ENCODE results near the gene KLHL18. TPM values are rescaled to one million over a fixed set of nuclear protein-coding genes. Genes with fewer than 3 reads are reported as not detected.

The KLHL18 gene
- total RNA-seq, 3 donors from 2014 or later (not counting 1 experiment from before 2014, with no cell fraction given), result 37.3 to 47.9 (median 45.2) TPM

- H3K9me3 ChIP-seq (ENCODE audit: control insufficient read depth, insufficient read depth, low read length), result no peaks in the 10 kb centered on the region
- no peaks in the 10 kb centered on the region for H3K27me3 ChIP-seq (ENCODE audit: control insufficient read depth, insufficient read depth, low read length)
- peaks cover 67% of the 10 kb centered on the region for H3K36me3 ChIP-seq (ENCODE audit: control insufficient read depth, insufficient read depth, low read length)
- no peak for TF ChIP-seq CTCF (IDR thresholded peaks at IDR 0.05)
- ATAC-seq (no peak), DNase-seq (no peak)
- 83% methylated on average over 1 of the region's 2 CpGs for WGBS (ENCODE audit: insufficient coverage)
- no peaks in the 10 kb centered on the region for H3K27me3 Mint-ChIP-seq (ENCODE audit: low read depth in 2 of 2)
- intact Hi-C loops (cut with micrococcal nuclease), result no loop called here
- peaks cover 14% of the 10 kb centered on the region for H3K4me1 ChIP-seq (ENCODE audit: control insufficient read depth, insufficient read depth, low read length)
- H3K4me1 Mint-ChIP-seq, result peaks cover 19 to 24% of the 10 kb centered on the region in 2 donors
- H3K9me3 Mint-ChIP-seq, result no peaks in the 10 kb centered on the region
- no peak overlapping the region for H3K4me3 Mint-ChIP-seq
- no peak overlapping the region for H3K4me3 ChIP-seq (ENCODE audit: low read length)
- H3K27ac Mint-ChIP-seq, result no peak overlapping the region
- H3K36me3 Mint-ChIP-seq, result peaks cover 25% of the 10 kb centered on the region
- H3K27ac ChIP-seq (ENCODE audit: low read length), result no peak overlapping the region
Observed at GRCh38 chr3:47340866-47341265, 58.1 kb downstream of the KLHL18 start.

GRCh38 chr3:47342151-47342550, 59.4 kb downstream of the KLHL18 start:
- peaks cover 17% of the 10 kb centered on the region for H3K4me1 ChIP-seq (ENCODE audit: control insufficient read depth, insufficient read depth, low read length)
- 95% methylated on average over 2 of the region's 2 CpGs for WGBS (ENCODE audit: insufficient coverage)
- Mint-ChIP-seq H3K27ac (peak overlapping the region; percentile 33 to 77), H3K4me1 (peaks cover 19 to 26% of the 10 kb centered on the region in 2 donors), H3K36me3 (peaks cover 13% of the 10 kb centered on the region), H3K27me3 (ENCODE audit: low read depth in 2 of 2) (no peaks in the 10 kb centered on the region), H3K9me3 (no peaks in the 10 kb centered on the region), H3K4me3 (peak overlapping the region; percentile 70)
- H3K27me3 ChIP-seq (ENCODE audit: control insufficient read depth, insufficient read depth, low read length), result no peaks in the 10 kb centered on the region
- H3K36me3 ChIP-seq (ENCODE audit: control insufficient read depth, insufficient read depth, low read length), result peaks cover 54% of the 10 kb centered on the region
- TF ChIP-seq CTCF (IDR thresholded peaks at IDR 0.05), result no peak
- H3K9me3 ChIP-seq (ENCODE audit: control insufficient read depth, insufficient read depth, low read length), result no peaks in the 10 kb centered on the region
- intact Hi-C loops (cut with micrococcal nuclease), result no loop called here
- H3K4me3 ChIP-seq (ENCODE audit: low read length), result no peak overlapping the region
- no peak overlapping the region for H3K27ac ChIP-seq (ENCODE audit: low read length)
- DNase-seq, result no peak
- ATAC-seq, result peak in 2 of 3 donors; percentile 14 to 21

GRCh38 chr3:47342812-47343211, 60.1 kb downstream of the KLHL18 start:
- peaks cover 47% of the 10 kb centered on the region for H3K36me3 ChIP-seq (ENCODE audit: control insufficient read depth, insufficient read depth, low read length)
- DNase-seq (no peak), ATAC-seq (no peak)
- Mint-ChIP-seq H3K36me3 (peaks cover 6% of the 10 kb centered on the region), H3K4me1 (peaks cover 19 to 30% of the 10 kb centered on the region in 2 donors), H3K27ac (peak overlapping the region in 1 of 2 donors; percentile 77), H3K4me3 (peak overlapping the region; percentile 70), H3K27me3 (ENCODE audit: low read depth in 2 of 2) (no peaks in the 10 kb centered on the region), H3K9me3 (no peaks in the 10 kb centered on the region)
- no peaks in the 10 kb centered on the region for H3K9me3 ChIP-seq (ENCODE audit: control insufficient read depth, insufficient read depth, low read length)
- TF ChIP-seq CTCF (IDR thresholded peaks at IDR 0.05), result no peak
- H3K27me3 ChIP-seq (ENCODE audit: control insufficient read depth, insufficient read depth, low read length), result no peaks in the 10 kb centered on the region
- intact Hi-C loops (cut with micrococcal nuclease), result no loop called here
- H3K4me3 ChIP-seq (ENCODE audit: low read length), result no peak overlapping the region
- peaks cover 17% of the 10 kb centered on the region for H3K4me1 ChIP-seq (ENCODE audit: control insufficient read depth, insufficient read depth, low read length)
- H3K27ac ChIP-seq (ENCODE audit: low read length), result no peak overlapping the region

DNA sequence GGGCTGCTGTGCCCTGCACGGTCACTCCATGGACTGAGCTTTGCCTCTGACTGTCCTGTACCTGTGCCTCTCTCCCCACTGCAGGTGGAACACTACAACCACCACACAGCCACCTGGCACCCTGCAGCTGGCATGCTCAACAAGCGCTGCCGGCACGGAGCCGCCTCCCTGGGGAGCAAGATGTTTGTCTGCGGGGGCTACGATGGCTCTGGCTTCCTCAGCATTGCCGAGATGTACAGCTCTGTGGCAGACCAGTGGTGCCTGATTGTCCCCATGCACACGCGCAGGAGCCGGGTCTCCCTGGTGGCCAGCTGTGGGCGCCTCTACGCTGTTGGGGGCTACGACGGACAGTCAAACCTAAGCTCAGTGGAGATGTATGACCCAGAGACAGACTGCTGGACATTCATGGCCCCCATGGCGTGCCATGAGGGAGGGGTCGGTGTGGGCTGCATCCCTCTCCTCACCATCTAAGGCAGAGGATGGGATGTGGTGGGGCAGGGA, 60.8 kb downstream of the KLHL18 start:
- no peaks in the 10 kb centered on the region for H3K9me3 ChIP-seq (ENCODE audit: control insufficient read depth, insufficient read depth, low read length)
- Mint-ChIP-seq H3K9me3 (no peaks in the 10 kb centered on the region), H3K27me3 (ENCODE audit: low read depth in 2 of 2) (no peaks in the 10 kb centered on the region), H3K36me3 (no peaks in the 10 kb centered on the region), H3K4me3 (no peak overlapping the region), H3K4me1 (peaks cover 24 to 30% of the 10 kb centered on the region in 2 donors), H3K27ac (no peak overlapping the region)
- no peaks in the 10 kb centered on the region for H3K27me3 ChIP-seq (ENCODE audit: control insufficient read depth, insufficient read depth, low read length)
- H3K4me3 ChIP-seq (ENCODE audit: low read length), result no peak overlapping the region
- H3K27ac ChIP-seq (ENCODE audit: low read length), result no peak overlapping the region
- 99% methylated on average over 17 of the region's 17 CpGs for WGBS (ENCODE audit: insufficient coverage)
- TF ChIP-seq CTCF (IDR thresholded peaks at IDR 0.05), result no peak
- no peak for ATAC-seq
- H3K4me1 ChIP-seq (ENCODE audit: control insufficient read depth, insufficient read depth, low read length), result peaks cover 17% of the 10 kb centered on the region
- peaks cover 42% of the 10 kb centered on the region for H3K36me3 ChIP-seq (ENCODE audit: control insufficient read depth, insufficient read depth, low read length)
- no peak for DNase-seq
- intact Hi-C loops (cut with micrococcal nuclease), result no loop called here
